IMR-90 (cell line): ENCODE data around the gene GABRD. TPM values are rescaled to one million over a fixed set of nuclear protein-coding genes. Genes with fewer than 3 reads are reported as not detected.

Experiments
- ATAC-seq: fragments of 200-7000 bp; cut with Tn5 transposase; 2 replicates; pipeline ENCODE4 v1.9.1; 2020; ENCODE audit warnings: low read depth, mild to moderate bottlenecking, moderate library complexity
- BruUV-seq: library from RNA; stranded (reverse); fragments of 400-500 nt; replicated peaks from 2 replicates; lab custom pipeline; 2021; lab: Mats Ljungman, UMichigan
- CTCF ChIA-PET: fragments of 300-600 bp; formaldehyde crosslinking; extraction: SDS; loops from one replicate; lab custom pipeline; 2021; ENCODE audit warnings: antibody characterized with exemption; lab: Yijun Ruan, JAX
- POLR2A ChIA-PET: fragments of 300-600 bp; sonication (Branson Sonifier 250); formaldehyde crosslinking; loops from one replicate; lab custom pipeline; 2022; ENCODE audit warnings: antibody characterized with exemption; ENCODE audit not compliant: unreplicated experiment; lab: Charles Lee
- DNase-seq: peaks from one replicate; pipeline ENCODE4 v3.0.0; 2013
- H2AFZ ChIP-seq: replicated peaks from 2 replicates; pipeline ENCODE3; 2013; ENCODE audit warnings: low read length, mild to moderate bottlenecking; ENCODE audit not compliant: poor library complexity
- H2AK5ac ChIP-seq: 2 replicates; pipeline ENCODE4 v1.6.1; 2013; ENCODE audit warnings: low read depth, low read length, inconsistent platforms
- H2AK9ac ChIP-seq: replicated peaks from 2 replicates; pipeline ENCODE3; 2013; ENCODE audit warnings: mild to moderate bottlenecking, low read depth, low read length, moderate library complexity; ENCODE audit not compliant: poor library complexity
- H2BK120ac ChIP-seq: 2 replicates; pipeline ENCODE4 v1.6.1; 2013; ENCODE audit warnings: low read depth, low read length, inconsistent platforms
- H2BK15ac ChIP-seq: 3 replicates; pipeline ENCODE4 v1.6.1; 2013; ENCODE audit warnings: low read depth, low read length, inconsistent platforms
- H2BK20ac ChIP-seq: 2 replicates; pipeline ENCODE4 v1.6.1; 2013; ENCODE audit warnings: low read depth, mild to moderate bottlenecking, inconsistent platforms, low read length, moderate library complexity
- H2BK5ac ChIP-seq: 2 replicates; pipeline ENCODE4 v1.6.1; 2013; ENCODE audit warnings: mild to moderate bottlenecking, low read depth, low read length, inconsistent platforms; ENCODE audit not compliant: poor library complexity, severe bottlenecking
- H3K14ac ChIP-seq: replicated peaks from 2 replicates; pipeline ENCODE4 v1.6.1; 2013; ENCODE audit warnings: low read depth, low read length, inconsistent platforms
- H3K18ac ChIP-seq: 2 replicates; pipeline ENCODE4 v1.6.1; 2013; ENCODE audit warnings: low read depth, low read length, control low read depth
- H3K23ac ChIP-seq: 2 replicates; pipeline ENCODE4 v1.6.1; 2013; ENCODE audit warnings: low read depth, low read length, inconsistent platforms
- H3K27ac ChIP-seq: 2 replicates; pipeline ENCODE4 v1.5.1; 2013; ENCODE audit warnings: mild to moderate bottlenecking, control low read depth, low read length; ENCODE audit not compliant: insufficient read depth
- H3K27me3 ChIP-seq: 2 replicates; pipeline ENCODE4 v1.6.1; 2013; ENCODE audit warnings: low read length; ENCODE audit not compliant: control insufficient read depth, insufficient read depth
- H3K36me3 ChIP-seq: 2 replicates; pipeline ENCODE4 v1.6.1; 2013; ENCODE audit warnings: low read length, mixed read lengths; ENCODE audit not compliant: control insufficient read depth, insufficient read depth
- H3K4ac ChIP-seq: 2 replicates; pipeline ENCODE4 v1.6.1; 2013; ENCODE audit warnings: low read depth, low read length, inconsistent platforms
- H3K4me1 ChIP-seq: 2 replicates; pipeline ENCODE4 v1.6.1; 2013; ENCODE audit warnings: low read length, mixed read lengths; ENCODE audit not compliant: control insufficient read depth, insufficient read depth
- H3K4me2 ChIP-seq: 2 replicates; pipeline ENCODE4 v1.6.1; 2013; ENCODE audit warnings: low read depth, mild to moderate bottlenecking, control low read depth, low read length, moderate library complexity
- H3K4me3 ChIP-seq: 2 replicates; pipeline ENCODE4 v1.5.1; 2013; ENCODE audit warnings: low read depth, mild to moderate bottlenecking, control low read depth, low read length, moderate library complexity; ENCODE audit not compliant: insufficient read depth
- H3K56ac ChIP-seq: 2 replicates; pipeline ENCODE4 v1.6.1; 2013; ENCODE audit warnings: low read length, inconsistent platforms; ENCODE audit not compliant: insufficient read depth; ENCODE audit errors: extremely low read depth
- H3K79me1 ChIP-seq, 2 experiments: 2 replicates each; pipeline ENCODE4 v1.6.1; 2013; ENCODE audit warnings: low read length in 2 of 2, inconsistent platforms in 1 of 2, low read depth in 1 of 2
- H3K9ac ChIP-seq: 2 replicates; pipeline ENCODE4 v1.6.1; 2013; ENCODE audit warnings: low read depth, low read length, control low read depth
- H3K9me1 ChIP-seq: 2 replicates; pipeline ENCODE4 v1.6.1; 2013; ENCODE audit warnings: low read length, inconsistent platforms; ENCODE audit not compliant: insufficient read depth
- H3K9me3 ChIP-seq: 2 replicates; pipeline ENCODE4 v1.6.1; 2013; ENCODE audit warnings: low read length; ENCODE audit not compliant: control insufficient read depth, insufficient read depth
- H4K20me1 ChIP-seq: 2 replicates; pipeline ENCODE4 v1.6.1; 2013; ENCODE audit warnings: low read length, inconsistent platforms; ENCODE audit not compliant: insufficient read depth
- H4K5ac ChIP-seq: 2 replicates; pipeline ENCODE4 v1.6.1; 2013; ENCODE audit warnings: mild to moderate bottlenecking, low read depth, low read length, control low read depth
- H4K8ac ChIP-seq, 2 experiments: 2 replicates each; pipeline ENCODE4 v1.6.1; 2013; ENCODE audit warnings: low read depth in 2 of 2, low read length in 2 of 2, control low read depth in 1 of 2, inconsistent platforms in 1 of 2
- H4K91ac ChIP-seq: 2 replicates; pipeline ENCODE4 v1.6.1; 2013; ENCODE audit warnings: low read depth, low read length, inconsistent platforms; ENCODE audit not compliant: insufficient read depth
- BHLHE40 ChIP-seq: fragments of 150-350 bp; IDR thresholded peaks from 2 replicates; pipeline ENCODE4 v1.6.1; 2016; ENCODE audit warnings: mild to moderate bottlenecking, low read depth, low read length
- CEBPB ChIP-seq: IDR thresholded peaks from 2 replicates; pipeline ENCODE4 v1.6.1; 2012; ENCODE audit warnings: low read depth, low read length, improper control_type of control experiment
- CHD1 ChIP-seq: IDR thresholded peaks from 2 replicates; pipeline ENCODE4 v1.6.1; 2012; ENCODE audit warnings: low read depth, low read length, improper control_type of control experiment
- CTCF ChIP-seq: conservative IDR thresholded peaks from 2 replicates; pipeline ENCODE4 v1.5.1; 2012; ENCODE audit warnings: mild to moderate bottlenecking, low read depth, low read length, improper control_type of control experiment
- ELK1 ChIP-seq: fragments of 150-350 bp; IDR thresholded peaks from 2 replicates; pipeline ENCODE4 v1.6.1; 2016; ENCODE audit warnings: low read depth, mild to moderate bottlenecking, low read length, moderate library complexity, borderline replicate concordance
- FOS ChIP-seq: fragments of 150-350 bp; IDR thresholded peaks from 2 replicates; pipeline ENCODE4 v1.6.1; 2016; ENCODE audit warnings: low read depth, low read length
- MAFK ChIP-seq: IDR thresholded peaks from 2 replicates; pipeline ENCODE4 v1.6.1; 2012; ENCODE audit warnings: low read depth, low read length, improper control_type of control experiment
- MAZ ChIP-seq: IDR thresholded peaks from 2 replicates; pipeline ENCODE4 v1.6.1; 2012; ENCODE audit warnings: low read depth, mild to moderate bottlenecking, low read length, improper control_type of control experiment, moderate library complexity, borderline replicate concordance
- NFE2L2 ChIP-seq: fragments of 150-350 bp; IDR thresholded peaks from 2 replicates; pipeline ENCODE4 v1.6.1; 2016; ENCODE audit warnings: low read depth, mild to moderate bottlenecking, low read length
- RFX5 ChIP-seq: IDR thresholded peaks from 2 replicates; pipeline ENCODE4 v1.8.0; 2012; ENCODE audit warnings: low read depth, mild to moderate bottlenecking, low read length, moderate library complexity
- USF2 ChIP-seq: fragments of 150-350 bp; IDR thresholded peaks from 2 replicates; pipeline ENCODE4 v1.6.1; 2017; ENCODE audit warnings: mild to moderate bottlenecking, antibody characterized with exemption, low read length, low read depth
- WGBS, 2 experiments: methylation state at CpG; one replicate each; pipeline versions ENCODE4 v1.1.5 to v1.1.7; 2013; ENCODE audit warnings: missing lambda C conversion rate in 2 of 2; ENCODE audit not compliant: insufficient read length in 1 of 2; ENCODE audit errors: extremely low coverage in 2 of 2; 5-methylcytosine and 5-hydroxymethylcytosine counted together
- dilution Hi-C: fragments of 300-500 bp; cut with HindIII; formaldehyde crosslinking; loops from one replicate; pipeline ENCODE4 v1.14.3; 2018; ENCODE audit warnings: low sequenced_read_pairs; ENCODE audit not compliant: unreplicated experiment
- in situ Hi-C: fragments of 300-500 bp; cut with MboI; formaldehyde crosslinking; loops from 3 replicates; pipeline ENCODE4 v1.14.3; 2019; ENCODE audit warnings: low sequenced_read_pairs, inconsistent platforms, mixed read lengths
- intact Hi-C: fragments of 100-400 bp; cut with micrococcal nuclease; formaldehyde crosslinking; loops from 2 replicates; pipeline ENCODE4 v1.10.0; 2022
- polyA plus RNA-seq, 3 experiments: library from polyadenylated mRNA; depleted of rRNA; stranded (reverse); fragments of >200 nt; gene quantifications; 2 replicates each; pipeline ENCODE4 v1.2.3, GENCODE V29; 2012; ENCODE audit warnings: low replicate concordance in 1 of 3
- total RNA-seq: library from RNA; depleted of rRNA; stranded (reverse); fragments of >200 nt; gene quantifications from 2 replicates; pipeline ENCODE4 v1.2.3, GENCODE V29; 2012

GABRD gene
- total and polyA plus RNA-seq, 2 of the 4 experiments (the other 2 are of a cell fraction), result not detected

- H3K27me3 ChIP-seq, result peaks cover 17% of the 10 kb centered on the region; the same call in 1 of the 2 replicates
- in situ Hi-C loops, result loop anchor here (25.0 kb wide), 1 partner anchor 389 kb away; no protein-coding TSS in a partner anchor
- H4K91ac ChIP-seq, result no peak overlapping the region
- no peaks in the 10 kb centered on the region for H3K9me1 ChIP-seq
- H4K8ac ChIP-seq, result no peak overlapping the region
- no peak for DNase-seq
- H3K9ac ChIP-seq, result no peak overlapping the region
- no peak overlapping the region for H2AK5ac ChIP-seq
- dilution Hi-C loops, result no loop called here
- no peak overlapping the region for H3K18ac ChIP-seq
- POLR2A ChIA-PET, result no interaction called here
- H2BK5ac ChIP-seq, result no peak overlapping the region
- peaks cover 1% of the 10 kb centered on the region; the same call in 1 of the 2 replicates for H3K9me3 ChIP-seq
- CTCF ChIA-PET, result no interaction called here
- 59% methylated on average over 18 of the region's 22 CpGs; no CpG with 5 or more reads in 1 of the 2 experiments for WGBS, 2 experiments
- H3K14ac ChIP-seq, result no peak overlapping the region
- H2AFZ ChIP-seq, result no peak overlapping the region
- H2BK120ac ChIP-seq, result no peak overlapping the region
- H4K20me1 ChIP-seq, result 0 out of 2 replicates have a peak, but pooled peaks cover 6% of the 10 kb centered on the region
- no peak overlapping the region for H3K23ac ChIP-seq
- no peaks in the 10 kb centered on the region for H3K36me3 ChIP-seq
- no peak overlapping the region for H3K4me2 ChIP-seq
- BruUV-seq, result no TSS peak
- no peak overlapping the region for H4K5ac ChIP-seq
- no peak overlapping the region for H2BK15ac ChIP-seq
- H3K79me1 ChIP-seq, result no peaks in the 10 kb centered on the region
- no peak for ATAC-seq
- H3K56ac ChIP-seq, result no peak overlapping the region
- TF ChIP-seq NFE2L2, result no peak
- TF ChIP-seq MAFK, result no peak
- TF ChIP-seq CHD1, result no peak
- TF ChIP-seq RFX5, result no peak
- no peak for TF ChIP-seq ELK1
- no peak for TF ChIP-seq MAZ
- TF ChIP-seq CEBPB, result no peak
- TF ChIP-seq FOS, result no peak
- TF ChIP-seq BHLHE40, result no peak
- no peak for TF ChIP-seq USF2
- no peak for TF ChIP-seq CTCF
- no peak overlapping the region for H3K4ac ChIP-seq
- no peaks in the 10 kb centered on the region for H3K4me1 ChIP-seq
- H3K4me3 ChIP-seq, result no peak overlapping the region
- no peak overlapping the region for H3K27ac ChIP-seq
- no peak overlapping the region for H2AK9ac ChIP-seq
- H2BK20ac ChIP-seq, result no peak overlapping the region
- intact Hi-C loops, result no loop called here
Observed at GRCh38 chr1:1972976-1973715, 46.0 kb upstream of the GABRD start.
